ENCODE data around the gene TSHZ2.
"Not testable (repeated sequence)": the region's sequence is repeated elsewhere in the genome, so short reads cannot be mapped to it uniquely, and the experiment has no call there.

TSHZ2 gene

GRCh38 chr20:52998268-52998667, 26.1 kb downstream of the TSHZ2 start:
- no peak for DNase-seq

- no peak for DNase-seq
These were observed 26.9 kb downstream of the TSHZ2 start for GRCh38 chr20:52999040-52999439.

- DNase-seq = no peak
These were observed 29.5 kb downstream of the TSHZ2 start for GRCh38 chr20:53001498-53002301.

GRCh38 chr20:53002786-53003185, 30.6 kb downstream of the TSHZ2 start:
- no peak for DNase-seq

- no peak for DNase-seq
These were observed 31.4 kb downstream of the TSHZ2 start for GRCh38 chr20:53003420-53004154.

- DNase-seq = no peak
These were observed 32.2 kb downstream of the TSHZ2 start for GRCh38 chr20:53004267-53004813.

GRCh38 chr20:53009979-53010735, 38.0 kb downstream of the TSHZ2 start:
- DNase-seq = no peak

GRCh38 chr20:53011640-53012039, 39.5 kb downstream of the TSHZ2 start:
- DNase-seq = no peak

GRCh38 chr20:53013183-53013582, 41.0 kb downstream of the TSHZ2 start:
- no peak for DNase-seq

- DNase-seq = no peak
These were observed 41.7 kb downstream of the TSHZ2 start for GRCh38 chr20:53013847-53014246.

GRCh38 chr20:53016071-53016470, 43.9 kb downstream of the TSHZ2 start:
- no peak for DNase-seq

- DNase-seq = no peak
These were observed 44.4 kb downstream of the TSHZ2 start for GRCh38 chr20:53016534-53017042.

GRCh38 chr20:53017206-53017605, 45.0 kb downstream of the TSHZ2 start:
- no peak for DNase-seq

- DNase-seq = no peak
These were observed 47.3 kb downstream of the TSHZ2 start for GRCh38 chr20:53019464-53019863.

- DNase-seq = no peak
These were observed 48.2 kb downstream of the TSHZ2 start for GRCh38 chr20:53020376-53020775.

GRCh38 chr20:53020834-53021233, 48.7 kb downstream of the TSHZ2 start:
- DNase-seq = no peak

- DNase-seq = no peak
These were observed 49.8 kb downstream of the TSHZ2 start for GRCh38 chr20:53021934-53022333.

GRCh38 chr20:53023732-53024520, 51.8 kb downstream of the TSHZ2 start:
- no peak for DNase-seq

GRCh38 chr20:53024653-53025052, 52.5 kb downstream of the TSHZ2 start:
- not testable (repeated sequence) for DNase-seq

GRCh38 chr20:53027089-53027488, 54.9 kb downstream of the TSHZ2 start:
- no peak for DNase-seq

- DNase-seq = no peak
These were observed 56.3 kb downstream of the TSHZ2 start for GRCh38 chr20:53028337-53029007.

GRCh38 chr20:53030061-53030460, 57.9 kb downstream of the TSHZ2 start:
- DNase-seq = no peak
